Left ventricle myocardium inferior (tissue), 1 donor: ENCODE data around the gene CAMK2N2. TPM values are rescaled to one million over a fixed set of nuclear protein-coding genes. Genes with fewer than 3 reads are reported as not detected.

Source experiments
- DNase-seq: peaks from one replicate; pipeline ENCODE4 v3.0.0-alpha.2; 2020
- H3K27ac ChIP-seq: fragments of 200-600 bp; replicated peaks from 2 replicates; pipeline ENCODE4 v1.8.0; 2021
- H3K27me3 ChIP-seq: fragments of 200-600 bp; 2 replicates; pipeline ENCODE4 v1.8.0; 2021; ENCODE audit warnings: low read depth
- H3K36me3 ChIP-seq: fragments of 200-600 bp; 2 replicates; pipeline ENCODE4 v1.8.0; 2021
- H3K4me1 ChIP-seq: fragments of 200-600 bp; 2 replicates; pipeline ENCODE4 v1.8.0; 2021
- H3K4me3 ChIP-seq: fragments of 200-600 bp; 2 replicates; pipeline ENCODE4 v1.8.0; 2021; ENCODE audit warnings: mild to moderate bottlenecking, moderate library complexity
- H3K9me3 ChIP-seq: fragments of 200-600 bp; replicated peaks from 2 replicates; pipeline ENCODE4 v1.8.0; 2021
- CTCF ChIP-seq: fragments of 200-600 bp; IDR thresholded peaks from 2 replicates; pipeline ENCODE4 v1.8.0; 2021; ENCODE audit warnings: antibody characterized with exemption, mild to moderate bottlenecking, borderline replicate concordance
- intact Hi-C: fragments of 100-400 bp; cut with micrococcal nuclease; formaldehyde crosslinking; loops from one replicate; pipeline ENCODE4 v1.11.0; 2022
- total RNA-seq: library from RNA; stranded (reverse); fragmentation: NEBNext Ultra II Directional; extraction: Animal tissue kit (Norgen Biotek cat#: 25700); gene quantifications from one replicate; pipeline ENCODE4 v1.2.1, GENCODE V29; 2021
- donor health status: DM: no; HTN: yes; CAD: no; lungs with severe emphysema.

Gene CAMK2N2
- total RNA-seq, 1 donor from 2014 or later = 0.16 TPM

- Histone ChIP-seq H3K27ac (no peak overlapping the region), H3K4me3 (no peak overlapping the region), H3K9me3 (no peaks in the 10 kb centered on the region), H3K27me3 (peaks cover 42% of the 10 kb centered on the region), H3K4me1 (no peaks in the 10 kb centered on the region), H3K36me3 (no peaks in the 10 kb centered on the region)
- intact Hi-C loops = no loop called here
- no peak for TF ChIP-seq CTCF
- DNase-seq = no peak
Measured at GRCh38 chr3:184291738-184292445, 30.5 kb upstream of the CAMK2N2 start.

- H3K27me3 ChIP-seq = peaks cover 47% of the 10 kb centered on the region
- H3K9me3 ChIP-seq = no peaks in the 10 kb centered on the region
- H3K4me1 ChIP-seq = no peaks in the 10 kb centered on the region
- H3K4me3 ChIP-seq = no peak overlapping the region
- H3K27ac ChIP-seq = no peak overlapping the region
- H3K36me3 ChIP-seq = no peaks in the 10 kb centered on the region
- no peak for TF ChIP-seq CTCF
- intact Hi-C loops = no loop called here
- no peak for DNase-seq
Measured at GRCh38 chr3:184291044-184291737, 29.8 kb upstream of the CAMK2N2 start.

- Histone ChIP-seq H3K27me3 (peaks cover 47% of the 10 kb centered on the region), H3K27ac (no peak overlapping the region), H3K4me3 (no peak overlapping the region), H3K36me3 (no peaks in the 10 kb centered on the region), H3K4me1 (no peaks in the 10 kb centered on the region), H3K9me3 (no peaks in the 10 kb centered on the region)
- TF ChIP-seq CTCF = no peak
- DNase-seq = no peak
- intact Hi-C loops = no loop called here
Measured at GRCh38 chr3:184290331-184290730, 29.0 kb upstream of the CAMK2N2 start.

GRCh38 chr3:184289426-184289938 is 28.1 kb upstream of the CAMK2N2 start:
- DNase-seq = peak; percentile 35
- H3K27ac ChIP-seq = no peak overlapping the region
- peak; percentile 68 for TF ChIP-seq CTCF
- no peaks in the 10 kb centered on the region for H3K9me3 ChIP-seq
- peaks cover 5% of the 10 kb centered on the region for H3K4me1 ChIP-seq
- peaks cover 47% of the 10 kb centered on the region for H3K27me3 ChIP-seq
- intact Hi-C loops = no loop called here
- H3K4me3 ChIP-seq = no peak overlapping the region
- H3K36me3 ChIP-seq = no peaks in the 10 kb centered on the region

- Histone ChIP-seq H3K4me1 (peaks cover 5% of the 10 kb centered on the region), H3K4me3 (no peak overlapping the region), H3K36me3 (no peaks in the 10 kb centered on the region), H3K27ac (no peak overlapping the region), H3K9me3 (no peaks in the 10 kb centered on the region), H3K27me3 (peaks cover 22% of the 10 kb centered on the region)
- DNase-seq = no peak
- TF ChIP-seq CTCF = peak; percentile 42
- intact Hi-C loops = no loop called here
Measured at GRCh38 chr3:184284696-184285095, 23.3 kb upstream of the CAMK2N2 start.
